ENCODE measurements around the gene VPS13C. TPM values are rescaled to one million over a fixed set of nuclear protein-coding genes. Genes with fewer than 3 reads are reported as not detected.

Gene VPS13C
- total RNA-seq, 2 donors from 2014 or later: 55.2 to 57.2 TPM

DNA sequence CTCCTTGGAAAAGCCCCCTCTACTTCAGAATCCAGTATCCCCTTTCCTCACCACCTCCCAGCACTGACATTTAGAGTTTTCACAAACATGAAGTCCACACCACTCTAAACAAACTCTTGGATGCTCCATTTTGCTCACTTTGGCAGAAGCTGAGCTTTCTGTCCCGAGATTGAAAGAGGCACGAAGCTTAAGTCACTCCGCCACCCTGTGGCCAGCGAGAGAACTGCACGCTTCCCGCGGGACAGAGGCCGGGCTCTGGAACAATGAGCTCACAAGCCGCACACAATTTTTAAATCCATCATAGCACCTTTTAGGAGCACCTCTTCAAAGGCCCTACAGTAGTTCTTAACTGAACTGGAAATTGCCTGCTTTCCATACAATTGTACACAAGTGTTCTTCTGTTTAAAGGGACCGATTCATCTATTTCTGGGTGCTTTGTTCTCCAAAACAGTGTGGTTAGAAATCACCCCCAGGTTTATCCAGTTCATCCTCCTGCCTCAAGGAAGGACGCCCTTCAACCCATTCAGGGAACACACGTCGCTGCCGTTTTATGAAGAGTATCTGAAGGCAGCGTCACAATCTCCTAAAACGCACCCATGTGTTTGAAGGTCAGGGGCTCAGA is 226.1 kb downstream of the VPS13C start:
- intact Hi-C loops (cut with DNase I, micrococcal nuclease): loop anchor here in 1 of 2 donors (10.0 kb wide), 1 partner anchor 1329 kb away; no protein-coding TSS in a partner anchor

DNA sequence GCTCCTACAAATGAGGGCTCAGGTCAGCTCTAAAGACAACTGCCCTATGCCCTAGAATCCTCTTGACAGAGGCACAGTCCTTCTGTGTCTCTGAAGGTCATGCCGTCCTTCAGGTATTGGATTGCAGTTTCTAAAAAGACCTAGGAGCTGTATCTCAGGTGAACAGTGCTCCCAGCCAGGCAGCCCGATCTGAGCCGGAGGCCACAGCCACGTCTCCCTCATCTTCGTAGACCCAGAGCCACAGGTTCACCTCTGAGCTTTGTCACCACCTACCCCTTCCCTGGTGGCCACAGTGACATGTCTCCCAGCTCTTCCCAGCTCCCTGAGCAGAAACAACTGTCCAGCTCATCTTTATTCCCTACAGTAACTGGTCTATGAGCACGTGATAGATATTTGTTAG is 228.0 kb downstream of the VPS13C start:
- intact Hi-C loops (cut with DNase I, micrococcal nuclease): loop anchor here in 1 of 2 donors (10.0 kb wide), 1 partner anchor 1327 kb away; no protein-coding TSS in a partner anchor
- no peak for DNase-seq
- no peak for ATAC-seq

More for the DNA sequence above, 226.1 kb downstream of the VPS13C start:
- peak; percentile 85 for ATAC-seq
- peak; percentile 41 to 83 for DNase-seq

DNA sequence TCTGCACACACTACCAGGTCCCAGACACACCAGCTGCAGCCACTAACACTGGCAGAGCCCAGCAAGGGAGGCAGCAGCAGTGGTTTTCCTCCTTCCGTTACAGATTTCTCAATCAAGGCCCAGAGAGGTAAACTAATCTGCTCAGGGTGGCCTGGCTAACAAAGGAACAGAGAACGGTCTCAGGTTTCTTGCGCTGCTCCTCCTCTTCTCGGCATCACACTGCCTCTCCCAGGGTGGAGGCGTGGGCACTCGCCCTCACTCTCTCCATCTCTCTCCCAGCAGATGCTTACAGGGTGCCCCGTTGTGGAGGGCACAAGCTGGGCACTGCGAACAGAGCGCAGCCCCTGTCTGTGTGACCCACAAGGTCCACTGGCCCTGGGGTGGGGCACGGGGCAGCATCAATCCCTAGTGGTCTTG is 228.7 kb downstream of the VPS13C start:
- no peak for ATAC-seq
- intact Hi-C loops (cut with DNase I, micrococcal nuclease): loop anchor here in 1 of 2 donors (10.0 kb wide), 1 partner anchor 1327 kb away; no protein-coding TSS in a partner anchor
- DNase-seq: no peak

DNA sequence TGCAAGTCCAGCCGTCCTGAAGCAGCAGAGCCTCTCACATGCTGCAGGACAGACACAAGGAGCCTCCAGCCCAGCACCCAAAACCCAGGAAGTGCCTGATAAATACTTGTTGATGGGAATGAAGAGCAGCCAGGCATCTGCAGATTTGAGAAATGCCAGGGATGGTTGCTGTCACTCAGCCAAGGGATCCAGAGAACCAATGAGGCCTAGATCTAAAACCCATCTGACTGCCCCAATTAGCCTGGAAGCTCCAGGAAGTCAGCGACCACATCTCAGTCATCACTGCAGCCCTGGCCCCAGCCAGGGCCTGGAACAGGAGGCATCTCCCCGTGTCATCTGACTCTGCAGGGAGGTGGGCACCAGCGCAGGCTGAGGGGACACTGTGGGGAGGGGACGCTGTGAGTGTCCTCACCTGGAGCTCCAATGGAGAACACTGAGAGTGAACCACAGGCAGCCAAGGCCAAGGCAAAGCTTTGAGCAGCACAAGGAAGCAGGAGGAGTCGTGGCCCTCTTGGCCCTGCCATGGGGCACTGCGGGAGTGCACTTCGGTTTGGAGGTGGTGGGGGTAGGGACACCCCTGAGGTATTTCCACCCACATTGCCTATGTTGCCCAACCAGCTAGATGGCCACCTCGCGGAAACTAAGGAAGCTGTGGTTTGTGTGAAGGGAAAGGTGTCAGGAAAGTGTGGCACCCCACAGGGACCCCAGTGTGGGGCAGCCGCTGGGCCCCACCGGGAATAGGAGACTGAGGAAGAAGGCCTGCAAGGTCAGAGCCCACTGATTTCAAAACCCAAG is 229.5 kb downstream of the VPS13C start:
- ATAC-seq: no peak
- intact Hi-C loops (cut with DNase I, micrococcal nuclease): loop anchor here in 1 of 2 donors (10.0 kb wide), 1 partner anchor 1326 kb away; no protein-coding TSS in a partner anchor

DNA sequence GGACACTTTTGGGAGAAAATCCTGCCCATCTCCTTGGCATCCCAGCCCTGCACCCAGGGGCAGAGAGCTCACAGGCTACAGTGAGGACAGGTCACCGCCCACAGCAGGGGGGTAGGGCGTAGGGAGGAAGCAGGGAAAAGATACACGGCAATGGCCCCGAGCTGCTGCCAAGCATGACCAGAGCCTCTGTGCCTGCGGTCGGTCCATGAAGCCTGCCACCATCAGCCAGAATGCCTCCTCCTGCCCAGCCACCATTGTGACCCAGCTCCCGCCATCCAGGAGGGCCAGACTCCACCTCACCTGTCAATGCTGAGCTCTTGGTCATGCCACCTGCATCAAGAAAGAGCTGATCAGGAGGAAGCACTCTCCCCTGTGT is 230.7 kb downstream of the VPS13C start:
- intact Hi-C loops (cut with DNase I, micrococcal nuclease): no loop called here
- no peak for ATAC-seq
- no peak for DNase-seq

More for the DNA sequence above, 229.5 kb downstream of the VPS13C start:
- no peak for DNase-seq

DNA sequence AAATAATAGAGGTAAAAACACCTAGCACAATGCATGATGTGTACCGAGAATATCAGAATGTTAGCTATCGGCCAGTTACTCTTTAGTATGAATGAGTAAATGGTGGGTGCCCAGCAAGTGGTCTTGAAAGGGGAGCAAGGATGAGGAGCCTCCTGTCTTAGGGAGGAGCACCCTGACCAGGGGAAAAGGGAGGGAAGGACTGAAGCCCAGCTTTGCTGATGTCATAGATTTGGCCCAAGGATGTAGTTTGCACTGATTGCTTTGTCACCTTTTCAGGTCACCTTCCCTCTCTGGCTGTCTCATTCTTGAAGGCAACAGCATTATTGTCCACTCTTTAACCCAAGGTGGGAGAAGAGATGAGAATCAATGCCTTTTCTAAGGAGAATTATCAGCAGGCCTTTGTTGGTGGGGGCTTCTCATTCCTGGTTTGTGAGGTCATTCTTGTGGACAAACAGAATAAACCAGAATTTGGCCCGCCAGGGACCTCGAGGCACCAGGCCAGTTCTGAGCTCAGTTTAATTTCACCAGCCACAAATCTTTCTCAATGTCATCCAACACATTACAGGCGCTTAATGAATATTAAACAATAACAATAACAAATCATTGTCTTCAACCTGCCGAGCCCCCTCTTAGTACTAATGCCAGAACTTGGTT is 231.3 kb downstream of the VPS13C start:
- no peak for DNase-seq
- intact Hi-C loops (cut with DNase I, micrococcal nuclease): no loop called here
- no peak for ATAC-seq

DNA sequence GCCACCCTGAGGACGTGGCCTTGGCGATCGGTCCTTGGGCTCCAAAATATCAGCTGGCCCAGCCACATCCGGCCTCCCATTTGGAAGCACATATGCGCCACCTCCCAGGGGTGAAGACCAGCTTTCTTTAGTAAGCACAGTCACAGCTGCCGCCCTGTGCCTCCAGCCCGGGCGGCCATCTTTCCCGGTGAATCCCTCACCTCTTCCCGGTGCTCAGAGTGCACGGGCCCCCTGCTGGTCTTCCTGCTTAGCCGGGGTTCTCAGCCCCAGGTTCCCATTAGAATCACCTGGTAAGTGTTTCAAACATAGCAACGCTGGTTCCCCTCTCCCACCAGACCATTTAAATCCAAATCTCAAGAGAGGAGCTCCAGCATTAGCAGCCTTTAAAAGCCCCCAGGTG is 232.2 kb downstream of the VPS13C start:
- no peak for DNase-seq
- intact Hi-C loops (cut with DNase I, micrococcal nuclease): no loop called here
- no peak for ATAC-seq

DNA sequence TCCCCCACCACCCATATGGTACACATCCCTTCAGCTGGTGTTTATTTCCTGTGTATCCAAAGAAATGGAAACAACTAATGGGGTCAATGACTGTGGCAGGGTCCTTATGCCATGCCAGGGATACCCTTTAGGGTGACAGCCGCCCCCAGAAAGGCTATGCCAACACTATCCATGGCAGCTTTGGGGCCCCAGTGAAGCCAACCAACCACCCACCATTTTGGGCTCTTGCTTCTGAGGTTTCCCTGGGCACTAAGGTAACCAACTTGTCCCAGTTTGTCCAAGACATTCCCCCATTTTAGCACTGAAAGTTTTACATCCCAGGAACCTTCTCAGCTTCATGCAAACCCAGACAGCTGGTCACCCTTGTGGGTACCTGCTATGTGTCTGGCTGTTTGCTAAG is 233.1 kb downstream of the VPS13C start:
- ATAC-seq: no peak
- DNase-seq: no peak
- intact Hi-C loops (cut with DNase I, micrococcal nuclease): no loop called here

DNA sequence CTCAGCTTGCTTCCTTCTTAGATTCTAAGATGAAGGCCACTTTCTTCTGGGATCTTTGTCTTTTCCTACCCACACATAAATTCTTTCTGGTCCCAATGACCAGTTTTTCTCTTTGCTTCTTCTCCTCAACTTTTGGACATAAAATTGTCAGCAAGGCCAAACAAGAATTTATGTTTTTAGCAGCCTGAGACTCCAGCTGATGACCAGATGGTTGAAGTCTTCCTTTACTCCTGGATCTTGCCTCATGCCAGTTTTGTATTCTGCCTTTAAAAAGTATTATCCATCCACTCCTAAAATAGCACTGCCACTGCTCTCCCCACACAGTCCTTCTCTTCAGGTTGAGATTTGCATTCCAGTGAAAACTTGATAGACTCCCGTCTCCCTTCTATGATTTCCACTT is 236.0 kb downstream of the VPS13C start:
- ATAC-seq (no peak), DNase-seq (no peak)
- intact Hi-C loops (cut with DNase I, micrococcal nuclease): no loop called here

DNA sequence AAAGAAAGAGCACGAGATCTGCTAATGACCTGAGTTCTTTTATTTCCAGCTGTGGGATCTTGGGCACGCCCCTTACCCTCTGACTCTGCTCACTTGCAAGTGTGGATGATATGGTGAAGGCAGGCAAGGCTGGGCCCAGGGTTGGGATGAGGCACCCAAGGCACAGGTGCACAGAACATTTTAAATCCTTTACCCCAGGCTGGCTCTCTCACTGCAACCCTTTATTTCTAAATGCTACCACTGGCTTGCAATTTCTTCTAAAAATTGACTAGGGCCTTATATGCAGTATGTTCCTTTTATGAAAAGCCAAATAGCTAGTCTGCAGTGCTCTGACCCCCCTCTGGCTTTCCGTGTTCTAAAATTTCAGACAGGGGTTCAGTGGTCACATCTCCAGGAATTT is 237.7 kb downstream of the VPS13C start:
- DNase-seq (no peak), ATAC-seq (no peak)
- intact Hi-C loops (cut with DNase I, micrococcal nuclease): no loop called here

DNA sequence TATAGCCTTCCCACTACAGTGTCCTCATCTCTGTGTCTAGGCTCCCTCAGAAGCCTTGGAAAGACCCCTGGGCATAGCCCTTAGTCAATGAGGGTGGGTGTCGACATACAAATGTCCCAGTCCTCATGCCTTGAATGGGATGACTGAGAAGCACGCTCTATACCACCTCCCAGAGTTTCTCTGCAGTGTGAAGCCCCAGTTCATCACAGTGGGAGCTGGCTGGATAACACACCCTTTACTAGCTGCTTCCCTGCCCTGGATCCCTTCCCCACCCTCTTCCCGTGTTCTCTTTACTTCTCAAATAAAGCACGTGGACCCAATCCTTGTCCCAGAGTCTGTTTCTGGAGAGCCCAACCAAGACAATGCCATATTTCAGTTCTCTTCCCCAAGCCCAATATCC is 239.3 kb downstream of the VPS13C start:
- intact Hi-C loops (cut with DNase I, micrococcal nuclease): no loop called here
- ATAC-seq (no peak), DNase-seq (no peak)

DNA sequence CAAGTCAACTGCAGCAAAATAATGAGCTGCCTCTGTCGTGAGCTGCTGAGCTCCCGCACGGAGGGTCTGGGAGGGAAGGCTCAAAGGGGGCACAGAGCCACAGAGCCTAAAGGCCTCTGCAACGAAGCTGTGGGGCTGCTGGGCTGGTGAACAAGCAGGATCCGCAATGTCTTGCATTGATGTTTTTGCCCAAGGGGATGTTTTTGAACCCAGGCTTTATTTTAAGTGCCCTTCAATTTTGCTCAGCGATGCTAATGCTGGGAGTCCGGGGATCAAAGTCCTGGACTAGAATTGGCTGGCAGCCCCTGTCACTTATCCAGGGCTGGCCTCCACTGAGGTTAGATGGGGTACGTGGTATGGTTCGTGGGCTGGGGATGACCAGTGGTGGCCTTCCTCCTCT is 240.0 kb downstream of the VPS13C start:
- intact Hi-C loops (cut with DNase I, micrococcal nuclease): no loop called here
- DNase-seq: no peak
- ATAC-seq: no peak

DNA sequence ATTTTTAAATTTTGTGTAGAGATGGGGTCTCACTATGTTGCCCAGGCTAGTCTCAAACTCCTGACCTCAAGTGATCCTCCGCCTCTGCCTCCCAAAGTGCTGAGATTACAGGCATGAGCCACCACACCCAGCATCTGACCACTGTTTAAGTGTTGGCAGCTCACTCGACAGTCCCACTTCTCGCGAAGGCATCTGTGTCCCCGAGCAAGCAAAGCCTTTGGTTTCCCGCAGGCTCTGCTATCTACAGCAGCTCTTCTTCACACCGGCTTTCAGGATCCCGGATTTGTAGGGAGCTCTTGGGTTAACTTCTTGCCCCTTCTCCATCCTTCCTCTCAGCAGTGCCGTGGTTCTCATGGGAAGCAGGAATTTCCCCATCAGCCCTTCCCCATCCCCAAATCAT is 240.9 kb downstream of the VPS13C start:
- DNase-seq (no peak), ATAC-seq (no peak)
- intact Hi-C loops (cut with DNase I, micrococcal nuclease): no loop called here

DNA sequence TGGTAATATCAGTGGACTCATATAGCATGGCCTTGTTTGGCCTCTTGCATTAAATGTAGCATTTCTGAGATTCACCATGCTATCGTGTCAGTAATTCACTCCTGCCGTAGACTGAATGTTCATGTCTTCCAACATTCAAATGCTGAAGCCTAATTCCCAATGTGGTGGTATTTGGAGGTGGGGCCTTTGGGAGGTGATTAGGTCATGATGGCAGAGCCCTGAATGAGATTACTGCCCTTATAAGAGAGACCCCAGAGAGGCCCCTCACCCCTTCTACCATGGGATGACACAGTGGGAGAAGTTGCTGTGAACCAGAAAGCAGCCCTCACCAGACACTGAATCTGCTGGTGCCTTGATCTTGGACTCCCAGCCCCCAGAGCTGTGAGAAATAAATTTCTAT is 241.4 kb downstream of the VPS13C start:
- ATAC-seq (no peak), DNase-seq (no peak)
- intact Hi-C loops (cut with DNase I, micrococcal nuclease): no loop called here

DNA sequence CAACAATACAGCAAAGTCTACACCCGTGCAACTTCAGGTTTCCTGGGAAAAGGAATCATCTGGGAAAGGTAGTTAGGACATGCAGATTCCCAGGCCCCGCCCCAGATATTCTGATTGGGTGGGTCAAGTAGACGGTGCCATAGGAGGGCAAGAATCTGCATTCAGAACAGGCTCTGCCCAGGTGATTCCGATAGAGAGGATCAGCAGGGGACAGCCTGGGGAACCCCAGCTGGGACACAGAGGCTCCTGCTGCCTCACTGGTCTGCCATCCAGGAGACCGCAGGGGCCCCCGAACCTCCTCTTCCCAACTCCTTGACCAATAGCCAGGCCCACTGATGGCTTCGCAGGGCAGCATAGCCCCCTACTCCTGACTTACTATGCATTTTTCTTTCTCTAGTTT is 243.4 kb downstream of the VPS13C start:
- DNase-seq (no peak), ATAC-seq (no peak)
- intact Hi-C loops (cut with DNase I, micrococcal nuclease): no loop called here

DNA sequence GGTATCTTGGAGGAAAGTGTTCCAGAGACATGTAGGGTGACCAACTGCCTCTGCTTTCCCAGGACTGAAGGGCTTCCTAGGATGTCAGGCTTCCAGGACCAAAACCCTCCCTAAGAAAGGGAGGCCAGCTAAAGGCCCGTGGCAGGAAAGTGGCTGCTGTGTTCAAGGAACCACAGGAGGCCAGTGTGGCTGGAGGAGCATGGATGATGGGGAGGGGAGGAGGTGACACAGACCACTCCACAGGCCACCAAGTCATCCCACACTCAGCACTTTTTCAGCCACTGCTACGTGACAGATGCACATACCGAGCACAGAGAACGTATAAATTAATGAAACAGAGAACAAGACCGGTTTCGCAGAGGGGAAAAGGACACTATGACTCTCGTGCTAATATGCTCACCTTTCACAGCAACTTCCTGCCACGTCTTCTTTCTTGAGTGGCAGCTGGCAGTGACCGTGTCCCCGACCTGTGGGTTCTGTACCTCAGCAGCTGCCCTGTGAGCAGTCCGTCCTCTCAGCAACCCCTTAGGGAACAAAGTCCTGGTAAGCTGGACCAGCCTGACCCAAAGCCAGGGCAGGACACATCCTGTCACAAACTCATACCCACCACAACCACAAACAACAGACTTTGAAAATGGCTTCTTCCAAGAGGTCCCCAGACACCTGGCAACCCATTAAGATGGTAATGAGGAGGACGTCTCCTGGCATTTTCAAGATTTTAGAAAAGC is 244.7 kb downstream of the VPS13C start:
- DNase-seq (no peak), ATAC-seq (no peak)
- intact Hi-C loops (cut with DNase I, micrococcal nuclease): no loop called here

DNA sequence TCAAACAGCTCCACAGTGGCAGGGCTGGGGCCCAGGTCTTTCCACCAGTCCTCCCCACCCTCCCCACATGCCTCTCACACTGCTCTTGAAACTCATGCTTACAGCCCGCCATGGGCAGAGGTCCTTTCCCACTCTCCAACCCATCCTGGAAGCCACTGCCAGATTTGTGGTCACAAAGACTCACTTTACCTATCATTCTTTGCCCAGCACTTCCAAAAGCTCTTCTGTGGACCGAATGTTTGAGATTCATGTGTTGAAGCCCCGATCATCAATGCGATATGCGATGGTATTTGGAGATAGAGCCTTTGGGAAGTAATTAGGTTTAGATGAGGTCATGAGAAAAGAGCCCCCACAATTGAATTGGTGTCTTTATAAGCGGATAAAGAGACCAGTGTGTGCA is 247.8 kb downstream of the VPS13C start:
- DNase-seq (no peak), ATAC-seq (no peak)
- intact Hi-C loops (cut with DNase I, micrococcal nuclease): no loop called here

DNA sequence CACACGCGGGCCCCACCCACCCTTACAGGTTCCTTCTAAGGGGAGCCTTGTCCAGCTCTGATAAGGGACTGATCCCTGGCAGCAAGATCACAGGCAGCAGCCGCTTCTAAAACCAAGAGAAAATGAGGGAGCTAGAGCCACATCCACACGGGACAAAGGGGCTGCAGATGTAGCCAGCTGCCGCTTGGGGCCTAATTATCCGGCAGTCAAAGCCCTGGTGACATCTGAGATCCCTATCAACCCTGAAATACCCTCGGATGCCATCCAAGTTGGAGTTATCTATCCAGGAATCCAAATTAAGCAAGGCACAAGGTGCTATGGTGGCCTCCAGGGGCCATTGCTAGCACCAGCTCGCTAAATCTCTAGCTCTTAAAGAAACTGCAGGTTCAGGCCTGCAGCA is 248.3 kb downstream of the VPS13C start:
- intact Hi-C loops (cut with DNase I, micrococcal nuclease): no loop called here
- DNase-seq (no peak), ATAC-seq (no peak)

DNA sequence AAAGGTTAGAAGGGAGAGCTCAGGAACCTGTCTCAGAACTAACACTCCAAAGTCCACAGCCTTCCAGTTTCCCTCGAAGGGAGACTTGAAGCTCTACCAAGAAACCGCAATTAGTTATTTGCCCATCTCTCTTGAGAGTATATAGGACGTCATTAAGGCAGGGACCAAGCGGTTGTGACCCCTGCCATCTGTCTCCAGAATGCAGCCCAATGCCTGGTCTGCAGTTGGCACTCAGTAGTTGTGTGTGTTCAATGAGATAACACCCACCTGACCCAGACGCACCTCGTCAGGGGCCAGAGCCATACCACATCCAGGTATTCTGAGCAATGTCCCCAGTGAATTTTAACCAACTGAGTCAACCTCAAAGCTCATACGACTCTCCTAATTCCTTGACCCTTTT is 251.0 kb downstream of the VPS13C start:
- ATAC-seq: no peak
- intact Hi-C loops (cut with DNase I, micrococcal nuclease): no loop called here
- DNase-seq: no peak
